ENCODE results near the gene NME3.

GRCh38 chr16:1760911-1761310 is 10.4 kb downstream of the NME3 start:
- TF ChIP-seq POLR2A (IDR thresholded peaks at IDR 0.05; ENCODE audit: low read length) (no peak), GATA1 (IDR thresholded peaks at IDR 0.05; ENCODE audit: low read depth, low read length) (no peak)
